ENCODE measurements around the gene RILPL2.

DNA sequence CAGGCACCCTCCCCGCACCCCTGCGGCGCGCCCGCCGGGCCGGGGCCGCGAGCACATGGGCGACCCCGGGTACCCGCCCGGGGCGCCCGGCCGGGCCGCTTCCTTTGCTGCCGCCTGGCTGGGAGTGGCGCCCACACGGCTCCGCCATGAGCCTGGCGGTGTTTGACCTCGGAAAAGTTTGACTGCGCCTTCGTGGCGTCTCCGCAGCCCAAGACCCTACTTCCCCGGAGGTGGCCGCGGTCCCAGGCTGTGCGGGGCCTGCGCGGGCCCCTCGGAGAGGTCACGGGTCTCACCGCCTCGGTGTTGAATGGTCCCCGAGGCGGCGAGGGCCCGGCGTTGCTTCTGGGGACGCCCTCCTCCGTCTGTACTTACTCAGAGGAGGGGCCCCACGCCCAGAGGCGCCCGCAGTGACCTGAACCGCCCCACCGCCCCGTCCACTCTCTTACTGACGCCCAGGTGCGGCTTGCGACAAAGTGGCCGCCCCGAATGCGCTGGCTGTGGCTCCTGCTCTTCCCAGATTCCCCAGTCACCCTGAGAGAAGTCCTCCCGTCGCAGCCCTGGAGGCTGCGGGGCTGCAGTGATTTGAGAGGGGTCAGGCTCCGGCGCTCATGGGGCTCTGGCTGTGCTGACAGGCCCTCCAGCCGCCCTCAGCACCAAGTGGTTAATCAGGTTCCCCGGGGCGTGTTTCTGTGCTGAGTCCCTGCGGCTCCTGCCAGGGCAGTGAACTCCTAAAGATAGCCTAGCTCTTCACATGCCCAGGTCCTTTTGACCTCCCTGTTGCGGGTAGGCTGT lies 46.7 kb downstream of the RILPL2 start:
- TF ChIP-seq, protein P1, sequence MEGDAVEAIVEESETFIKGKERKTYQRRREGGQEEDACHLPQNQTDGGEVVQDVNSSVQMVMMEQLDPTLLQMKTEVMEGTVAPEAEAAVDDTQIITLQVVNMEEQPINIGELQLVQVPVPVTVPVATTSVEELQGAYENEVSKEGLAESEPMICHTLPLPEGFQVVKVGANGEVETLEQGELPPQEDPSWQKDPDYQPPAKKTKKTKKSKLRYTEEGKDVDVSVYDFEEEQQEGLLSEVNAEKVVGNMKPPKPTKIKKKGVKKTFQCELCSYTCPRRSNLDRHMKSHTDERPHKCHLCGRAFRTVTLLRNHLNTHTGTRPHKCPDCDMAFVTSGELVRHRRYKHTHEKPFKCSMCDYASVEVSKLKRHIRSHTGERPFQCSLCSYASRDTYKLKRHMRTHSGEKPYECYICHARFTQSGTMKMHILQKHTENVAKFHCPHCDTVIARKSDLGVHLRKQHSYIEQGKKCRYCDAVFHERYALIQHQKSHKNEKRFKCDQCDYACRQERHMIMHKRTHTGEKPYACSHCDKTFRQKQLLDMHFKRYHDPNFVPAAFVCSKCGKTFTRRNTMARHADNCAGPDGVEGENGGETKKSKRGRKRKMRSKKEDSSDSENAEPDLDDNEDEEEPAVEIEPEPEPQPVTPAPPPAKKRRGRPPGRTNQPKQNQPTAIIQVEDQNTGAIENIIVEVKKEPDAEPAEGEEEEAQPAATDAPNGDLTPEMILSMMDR (conservative IDR thresholded peaks at IDR 0.05): no peak
- no peak for TF ChIP-seq EZH2 (IDR thresholded peaks at IDR 0.05; ENCODE audit: low read depth)
